Heart right ventricle (tissue), 16 donors: ENCODE measurements around the gene PDZD8. TPM values are rescaled to one million over a fixed set of nuclear protein-coding genes. Genes with fewer than 3 reads are reported as not detected.

ENCODE experiments used
- ATAC-seq, 8 donors: fragments of 200-7000 bp; cut with Tn5 transposase; one replicate each; pipeline ENCODE4 v1.9.1; 2020; ENCODE audit warnings: mild to moderate bottlenecking in 8 of 8, moderate library complexity in 8 of 8, moderate number of reproducible peaks in 1 of 8
- DNase-seq, 2 donors: peaks; one replicate each; pipeline ENCODE4 v3.0.0-alpha.2; 2020
- H3K27ac ChIP-seq, 10 donors: fragments of 200-600 bp; sonication (generic) in 2 of 10; one replicate each; pipeline versions ENCODE4 v1.5.0 to v1.8.0; 2020 to 2022; ENCODE audit warnings: mild to moderate bottlenecking in 3 of 10
- H3K27me3 ChIP-seq, 7 donors: fragments of 200-600 bp; one replicate each; pipeline ENCODE4 v1.8.0; 2021 to 2022; ENCODE audit warnings: mild to moderate bottlenecking in 2 of 7
- H3K36me3 ChIP-seq, 9 donors: fragments of 200-600 bp; sonication (generic) in 1 of 9; one replicate each; pipeline versions ENCODE4 v1.5.0 to v1.8.0; 2020 to 2022; ENCODE audit warnings: mild to moderate bottlenecking in 2 of 9
- H3K4me1 ChIP-seq, 9 donors: fragments of 200-600 bp; sonication (generic) in 1 of 9; one replicate each; pipeline versions ENCODE4 v1.5.0 to v1.8.0; 2020 to 2022; ENCODE audit warnings: mild to moderate bottlenecking in 4 of 9
- H3K4me3 ChIP-seq, 10 donors: fragments of 200-600 bp; sonication (generic) in 2 of 10; one replicate each; pipeline versions ENCODE4 v1.5.0 to v1.8.0; 2020 to 2022; ENCODE audit warnings: mild to moderate bottlenecking in 7 of 10, moderate library complexity in 2 of 10
- H3K9me3 ChIP-seq, 11 donors: fragments of 200-600 bp in 10 of 11; sonication (generic) in 2 of 11; one replicate each; pipeline versions ENCODE4 v1.5.0 to v1.8.0; 2013 to 2022; ENCODE audit warnings: mild to moderate bottlenecking in 2 of 11, control low read depth in 1 of 11, moderate library complexity in 1 of 11
- CTCF ChIP-seq, 9 donors: fragments of 200-600 bp; sonication (generic) in 2 of 9; IDR thresholded peaks; one replicate each; pipeline versions ENCODE4 v1.5.0 to v1.8.0; 2021 to 2022; ENCODE audit warnings: antibody characterized with exemption in 9 of 9, mild to moderate bottlenecking in 5 of 9, moderate library complexity in 1 of 9
- WGBS, 2 donors: extraction: QIAGEN DNeasy Blood & Tissue Kit; methylation state at CpG; one replicate each; pipeline ENCODE4 v1.1.7; 2013; ENCODE audit warnings: inconsistent platforms in 1 of 2; 5-methylcytosine and 5-hydroxymethylcytosine counted together
- intact Hi-C, 10 donors: fragments of 100-400 bp; cut with DNase I; formaldehyde crosslinking; loops; one replicate each; pipeline versions ENCODE4 v1.11.1 to v1.14.2; 2022
- polyA plus RNA-seq, 2 donors: library from polyadenylated mRNA; stranded (reverse); fragments of 200-250 nt; gene quantifications; one replicate each; pipeline ENCODE4 v1.2.3, GENCODE V29; 2013
- total RNA-seq, 10 donors: library from RNA; stranded (reverse); fragmentation: NEBNext Ultra II Directional in 3 of 10; extraction: Animal tissue kit (Norgen Biotek cat#: 25700) in 3 of 10; gene quantifications; one replicate each; pipeline versions ENCODE4 v1.2.1 to v1.2.4, GENCODE V29; 2021 to 2023
- donor health status: Arrhythmogenic right ventricular cardiomyopathy.
- donor health status: ischemic (EF 13 %, LVEDD 7.1; RV severe dilation, severe dysfunction).
- donor health status: healthy with polysubstance abuse.
- donor health status: DM: no; HTN: yes; CAD: no.
- donor health status: DM: no; HTN: no; CAD: no.
- donor health status: ischemic (EF 25% LVEDD 6.9; RV normal size, moderate dysfunction).
- donor health status: ischemic (EF 25% LVEDD 5.7; RV mildly dilated, moderate dysfunction).
- donor health status: healthy.
- donor health status: DM: yes; HTN: yes; CAD: no.
- donor health status: Ischemic cardiomyopathy.
- donor health status: ischemic (EF 35%, LVEDD 5.7; RV mildly dilated, moderate dysfunction).
- donor health status: nonischemic (EF 11% LVEDD 7.7; RV severe dilation, severe dysfunction).
- donor health status: DM: yes; HTN: yes; CAD: no.
- donor health status: PGD.
- donor health status: ischemic (EF 29% LVEDD 5.4; RV normal size, mild dysfunction).
- donor health status: nonischemic (EF 23%, LVEDD 6.1; RV moderate dilation, normal function).

The PDZD8 gene
- total and polyA plus RNA-seq, 12 donors: 2.0 to 31.3 (median 22.7) TPM

- intact Hi-C loops: no loop called here
- Histone ChIP-seq H3K27me3 (no peaks in the 10 kb centered on the region), H3K4me1 (peaks cover 0 to 3% (median 0%) of the 10 kb centered on the region in 9 donors), H3K27ac (no peak overlapping the region), H3K4me3 (no peak overlapping the region), H3K36me3 (peaks cover 0 to 63% (median 27%) of the 10 kb centered on the region in 9 donors), H3K9me3 (no peaks in the 10 kb centered on the region)
- WGBS, 2 donors: 85 to 90% methylated on average over 12 of the region's 12 CpGs
- DNase-seq (no peak), ATAC-seq (no peak)
- TF ChIP-seq CTCF (IDR thresholded peaks at IDR 0.05): no peak
Observed at GRCh38 chr10:117284716-117285494, 90.3 kb downstream of the PDZD8 start.

GRCh38 chr10:117277675-117278074, 97.6 kb downstream of the PDZD8 start:
- H3K4me1 ChIP-seq: no peaks in the 10 kb centered on the region
- no peaks in the 10 kb centered on the region for H3K27me3 ChIP-seq
- 95% methylated on average over 2 of the region's 2 CpGs for WGBS, 2 donors
- TF ChIP-seq CTCF (IDR thresholded peaks at IDR 0.05): no peak
- ATAC-seq (no peak), DNase-seq (no peak)
- H3K36me3 ChIP-seq: peaks cover 0 to 5% (median 0%) of the 10 kb centered on the region in 9 donors
- intact Hi-C loops: no loop called here
- H3K4me3 ChIP-seq: no peak overlapping the region
- no peaks in the 10 kb centered on the region for H3K9me3 ChIP-seq
- no peak overlapping the region for H3K27ac ChIP-seq

GRCh38 chr10:117275121-117275520, 100.1 kb downstream of the PDZD8 start:
- Histone ChIP-seq H3K4me1 (no peaks in the 10 kb centered on the region), H3K27me3 (no peaks in the 10 kb centered on the region), H3K36me3 (no peaks in the 10 kb centered on the region), H3K4me3 (no peak overlapping the region), H3K9me3 (no peaks in the 10 kb centered on the region), H3K27ac (no peak overlapping the region)
- intact Hi-C loops: no loop called here
- ATAC-seq (no peak), DNase-seq (no peak)
- TF ChIP-seq CTCF (IDR thresholded peaks at IDR 0.05): no peak
- WGBS, 2 donors: 70% methylated on average over 3 of the region's 3 CpGs

- ATAC-seq (no peak), DNase-seq (no peak)
- 93 to 97% methylated on average over 5 of the region's 5 CpGs for WGBS, 2 donors
- no peak for TF ChIP-seq CTCF (IDR thresholded peaks at IDR 0.05)
- H3K27me3 ChIP-seq: no peaks in the 10 kb centered on the region
- no peak overlapping the region for H3K4me3 ChIP-seq
- no peaks in the 10 kb centered on the region for H3K9me3 ChIP-seq
- H3K36me3 ChIP-seq: no peaks in the 10 kb centered on the region
- intact Hi-C loops: no loop called here
- no peak overlapping the region for H3K27ac ChIP-seq
- no peaks in the 10 kb centered on the region for H3K4me1 ChIP-seq
Observed at GRCh38 chr10:117274509-117274908, 100.7 kb downstream of the PDZD8 start.
